ENCODE data around the gene UBFD1.

DNA sequence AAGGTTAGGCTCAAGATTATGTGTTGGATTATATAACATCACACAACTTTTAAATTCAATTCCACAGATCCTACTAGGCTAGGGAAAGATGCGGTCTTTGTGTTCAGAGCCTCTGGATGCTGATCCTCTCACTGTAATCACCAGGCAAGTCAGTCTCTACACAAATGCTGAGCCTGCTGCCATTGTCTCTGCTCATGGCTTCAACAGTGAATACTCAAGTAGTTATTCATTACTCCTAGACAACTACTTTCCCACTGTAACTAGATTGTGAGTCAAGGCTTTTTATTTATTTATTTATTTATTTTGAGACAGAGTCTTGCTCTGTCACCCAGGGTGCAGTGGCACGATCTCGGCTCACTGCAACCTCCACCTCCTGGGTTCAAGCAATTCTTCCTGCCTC lies 54.4 kb downstream of the UBFD1 start:
- TF ChIP-seq, protein P1, sequence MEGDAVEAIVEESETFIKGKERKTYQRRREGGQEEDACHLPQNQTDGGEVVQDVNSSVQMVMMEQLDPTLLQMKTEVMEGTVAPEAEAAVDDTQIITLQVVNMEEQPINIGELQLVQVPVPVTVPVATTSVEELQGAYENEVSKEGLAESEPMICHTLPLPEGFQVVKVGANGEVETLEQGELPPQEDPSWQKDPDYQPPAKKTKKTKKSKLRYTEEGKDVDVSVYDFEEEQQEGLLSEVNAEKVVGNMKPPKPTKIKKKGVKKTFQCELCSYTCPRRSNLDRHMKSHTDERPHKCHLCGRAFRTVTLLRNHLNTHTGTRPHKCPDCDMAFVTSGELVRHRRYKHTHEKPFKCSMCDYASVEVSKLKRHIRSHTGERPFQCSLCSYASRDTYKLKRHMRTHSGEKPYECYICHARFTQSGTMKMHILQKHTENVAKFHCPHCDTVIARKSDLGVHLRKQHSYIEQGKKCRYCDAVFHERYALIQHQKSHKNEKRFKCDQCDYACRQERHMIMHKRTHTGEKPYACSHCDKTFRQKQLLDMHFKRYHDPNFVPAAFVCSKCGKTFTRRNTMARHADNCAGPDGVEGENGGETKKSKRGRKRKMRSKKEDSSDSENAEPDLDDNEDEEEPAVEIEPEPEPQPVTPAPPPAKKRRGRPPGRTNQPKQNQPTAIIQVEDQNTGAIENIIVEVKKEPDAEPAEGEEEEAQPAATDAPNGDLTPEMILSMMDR (IDR thresholded peaks at IDR 0.05), result no peak
- TF ChIP-seq POLR2A (IDR thresholded peaks at IDR 0.05), result no peak

Data from body of pancreas (tissue), 4 donors.